Suprapubic skin (tissue), 4 donors: ENCODE data around the gene CTSD.

ENCODE experiments used
- CTCF ChIP-seq, 2 donors: fragments of 200-600 bp in 1 of 2; fragments of 450-650 bp in 1 of 2; sonication (generic) in 1 of 2; IDR thresholded peaks; one replicate each; pipeline ENCODE4 v1.5.1; 2016 to 2019; ENCODE audit warnings: antibody characterized with exemption in 2 of 2, mild to moderate bottlenecking in 1 of 2, moderate library complexity in 1 of 2
- EP300 ChIP-seq: sonication (generic); formaldehyde crosslinking; IDR thresholded peaks from one replicate; pipeline ENCODE4 v1.6.1; 2017; ENCODE audit warnings: antibody characterized with exemption
- POLR2AphosphoS5 ChIP-seq, 3 donors: sonication (generic); formaldehyde crosslinking; IDR thresholded peaks; one replicate each; pipeline ENCODE4 v1.6.1; 2017; ENCODE audit warnings: antibody characterized with exemption in 3 of 3

- no peak for TF ChIP-seq EP300
- TF ChIP-seq CTCF (IDR thresholded peaks at IDR 0.05) = no peak
- no peak for TF ChIP-seq POLR2AphosphoS5 (IDR thresholded peaks at IDR 0.05)
Observed at GRCh38 chr11:1793081-1793480, 29.4 kb upstream of the CTSD start.
